ENCODE data around the gene MPP2.
A peak's percentile ranks its signal among the peaks of the same experiment; 100 is the strongest.
"Not testable (repeated sequence)": the region's sequence is repeated elsewhere in the genome, so short reads cannot be mapped to it uniquely, and the experiment has no call there.

MPP2 gene

GRCh38 chr17:43905400-43905984 lies 1.8 kb downstream of the MPP2 start:
- no peak for TF ChIP-seq CTCF (IDR thresholded peaks at IDR 0.05; ENCODE audit: extremely low read depth, insufficient read depth, missing control alignments)
- in situ Hi-C loops (cut with MboI; ENCODE audit: low pct_unique_long_range_greater_than_20kb, low sequenced_read_pairs, unreplicated experiment), result no loop called here
- DNase-seq (ENCODE audit: low spot score), result no peak

GRCh38 chr17:43901861-43902589 lies 5.3 kb downstream of the MPP2 start:
- TF ChIP-seq CTCF (IDR thresholded peaks at IDR 0.05; ENCODE audit: extremely low read depth, insufficient read depth, missing control alignments), result no peak
- no peak for DNase-seq (ENCODE audit: low spot score)
- in situ Hi-C loops (cut with MboI; ENCODE audit: low pct_unique_long_range_greater_than_20kb, low sequenced_read_pairs, unreplicated experiment), result no loop called here

- in situ Hi-C loops (cut with MboI; ENCODE audit: low pct_unique_long_range_greater_than_20kb, low sequenced_read_pairs, unreplicated experiment), result no loop called here
- DNase-seq (ENCODE audit: low spot score), result no peak
- no peak for TF ChIP-seq CTCF (IDR thresholded peaks at IDR 0.05; ENCODE audit: extremely low read depth, insufficient read depth, missing control alignments)
Observed at GRCh38 chr17:43900858-43901754, 6.2 kb downstream of the MPP2 start.

- in situ Hi-C loops (cut with MboI; ENCODE audit: low pct_unique_long_range_greater_than_20kb, low sequenced_read_pairs, unreplicated experiment), result no loop called here
- TF ChIP-seq CTCF (IDR thresholded peaks at IDR 0.05; ENCODE audit: extremely low read depth, insufficient read depth, missing control alignments), result no peak
- DNase-seq (ENCODE audit: low spot score), result peak; percentile 90
Observed at GRCh38 chr17:43900183-43900857, 7.0 kb downstream of the MPP2 start.

GRCh38 chr17:43898446-43898845 lies 8.9 kb downstream of the MPP2 start:
- no peak for DNase-seq (ENCODE audit: low spot score)
- TF ChIP-seq CTCF (IDR thresholded peaks at IDR 0.05; ENCODE audit: extremely low read depth, insufficient read depth, missing control alignments), result no peak
- in situ Hi-C loops (cut with MboI; ENCODE audit: low pct_unique_long_range_greater_than_20kb, low sequenced_read_pairs, unreplicated experiment), result no loop called here

GRCh38 chr17:43897831-43898230 lies 9.5 kb downstream of the MPP2 start:
- TF ChIP-seq CTCF (IDR thresholded peaks at IDR 0.05; ENCODE audit: extremely low read depth, insufficient read depth, missing control alignments), result no peak
- no peak for DNase-seq (ENCODE audit: low spot score)
- in situ Hi-C loops (cut with MboI; ENCODE audit: low pct_unique_long_range_greater_than_20kb, low sequenced_read_pairs, unreplicated experiment), result no loop called here

GRCh38 chr17:43894494-43894893 lies 12.8 kb downstream of the MPP2 start:
- in situ Hi-C loops (cut with MboI; ENCODE audit: low pct_unique_long_range_greater_than_20kb, low sequenced_read_pairs, unreplicated experiment); DNase-seq (ENCODE audit: low spot score): not testable (repeated sequence)
